ENCODE results near the gene CXCR6.

The CXCR6 gene

DNA sequence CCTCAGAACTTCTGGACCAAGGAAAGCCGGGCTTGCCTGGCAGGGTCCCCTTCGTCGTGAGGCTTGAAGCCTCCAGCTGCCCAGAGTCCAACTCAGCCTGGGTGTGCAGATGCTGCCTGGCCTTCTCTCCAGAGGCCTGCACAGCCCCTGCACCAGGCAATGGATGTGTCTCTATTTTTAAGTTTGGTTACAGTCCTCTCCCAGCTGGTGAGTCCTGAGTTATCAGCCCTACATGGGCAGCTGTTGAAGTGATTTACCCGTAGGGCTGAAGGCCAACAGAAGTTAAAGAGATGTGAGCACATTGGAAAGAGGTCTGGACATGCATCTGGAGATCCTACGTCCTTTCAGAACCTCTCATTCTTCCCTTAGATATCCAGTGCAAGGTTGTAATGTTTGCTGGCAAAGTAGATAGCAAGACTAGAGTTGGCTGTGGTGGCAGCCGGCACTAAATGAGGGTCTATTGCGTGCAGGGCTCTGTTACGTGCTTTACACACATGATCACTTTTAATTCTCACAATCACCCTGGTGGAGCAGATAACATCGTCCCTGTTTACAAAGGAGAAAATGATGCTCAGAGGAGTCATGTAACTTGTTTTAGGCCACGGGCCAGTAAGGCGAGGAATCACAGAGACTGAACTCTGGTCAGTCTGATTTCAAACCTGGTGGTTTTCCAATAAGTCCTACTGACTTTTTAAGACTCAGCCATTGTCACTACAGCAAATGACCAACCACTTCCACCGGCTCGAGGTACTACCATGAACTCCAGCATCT, 42.5 kb downstream of the CXCR6 start:
- no peak overlapping the region for H3K4me3 ChIP-seq
- H3K27me3 ChIP-seq: no peaks in the 10 kb centered on the region
- DNase-seq: no peak
- H3K36me3 ChIP-seq: peaks cover 26 to 41% (median 39%) of the 10 kb centered on the region in 3 donors
- peak overlapping the region; percentile 99 for H3K27ac ChIP-seq
- H3K9me3 ChIP-seq: no peaks in the 10 kb centered on the region
- TF ChIP-seq, protein P1, sequence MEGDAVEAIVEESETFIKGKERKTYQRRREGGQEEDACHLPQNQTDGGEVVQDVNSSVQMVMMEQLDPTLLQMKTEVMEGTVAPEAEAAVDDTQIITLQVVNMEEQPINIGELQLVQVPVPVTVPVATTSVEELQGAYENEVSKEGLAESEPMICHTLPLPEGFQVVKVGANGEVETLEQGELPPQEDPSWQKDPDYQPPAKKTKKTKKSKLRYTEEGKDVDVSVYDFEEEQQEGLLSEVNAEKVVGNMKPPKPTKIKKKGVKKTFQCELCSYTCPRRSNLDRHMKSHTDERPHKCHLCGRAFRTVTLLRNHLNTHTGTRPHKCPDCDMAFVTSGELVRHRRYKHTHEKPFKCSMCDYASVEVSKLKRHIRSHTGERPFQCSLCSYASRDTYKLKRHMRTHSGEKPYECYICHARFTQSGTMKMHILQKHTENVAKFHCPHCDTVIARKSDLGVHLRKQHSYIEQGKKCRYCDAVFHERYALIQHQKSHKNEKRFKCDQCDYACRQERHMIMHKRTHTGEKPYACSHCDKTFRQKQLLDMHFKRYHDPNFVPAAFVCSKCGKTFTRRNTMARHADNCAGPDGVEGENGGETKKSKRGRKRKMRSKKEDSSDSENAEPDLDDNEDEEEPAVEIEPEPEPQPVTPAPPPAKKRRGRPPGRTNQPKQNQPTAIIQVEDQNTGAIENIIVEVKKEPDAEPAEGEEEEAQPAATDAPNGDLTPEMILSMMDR (IDR thresholded peaks at IDR 0.05): no peak
- peaks cover 0 to 91% (median 73%) of the 10 kb centered on the region in 4 donors for H3K4me1 ChIP-seq
- intact Hi-C loops (cut with DNase I; ENCODE audit: low total_unique reads): loop anchor here (10.0 kb wide), 2 partner anchors 391 to 709 kb away; partner anchors contain the start of genes ALS2CL and LIMD1

DNA sequence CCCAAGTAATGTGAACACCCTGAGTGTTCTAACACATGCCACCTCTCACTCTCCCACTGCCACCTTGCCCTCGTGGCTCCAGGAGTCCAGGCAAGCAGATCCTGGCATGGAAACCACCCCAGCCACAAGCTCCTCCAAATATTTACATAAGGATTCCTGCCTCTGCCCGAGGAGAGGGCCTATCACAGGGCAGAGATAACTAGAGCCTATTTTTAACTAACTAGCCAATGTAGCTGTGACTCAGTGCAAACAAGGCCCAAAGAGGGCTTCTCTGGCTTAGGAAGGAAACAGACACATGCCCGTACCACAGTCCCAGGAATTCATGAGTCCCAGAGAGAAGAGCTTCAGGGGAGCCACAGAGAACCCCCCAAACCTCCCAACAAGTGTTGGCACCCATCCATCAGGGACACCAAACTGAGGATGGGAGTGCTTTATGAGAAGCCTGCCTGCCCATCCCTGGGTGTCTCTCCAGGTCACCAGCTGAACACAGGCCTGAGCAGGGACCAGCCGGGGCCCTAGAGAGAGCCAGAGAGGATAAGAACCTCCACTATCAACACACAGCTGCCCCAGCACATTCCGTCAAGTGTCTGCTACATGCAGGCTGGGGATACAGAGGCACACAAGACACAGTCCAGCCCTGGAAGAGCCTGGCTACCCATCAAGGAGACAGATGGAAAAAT, 43.2 kb downstream of the CXCR6 start:
- no peak overlapping the region for H3K4me3 ChIP-seq
- H3K4me1 ChIP-seq: peaks cover 0 to 91% (median 77%) of the 10 kb centered on the region in 4 donors
- TF ChIP-seq, protein P1 (IDR thresholded peaks at IDR 0.05): no peak
- H3K36me3 ChIP-seq: peaks cover 19 to 34% (median 32%) of the 10 kb centered on the region in 3 donors
- H3K9me3 ChIP-seq: no peaks in the 10 kb centered on the region
- peak overlapping the region; percentile 99 for H3K27ac ChIP-seq
- H3K27me3 ChIP-seq: no peaks in the 10 kb centered on the region
- intact Hi-C loops (cut with DNase I; ENCODE audit: low total_unique reads): loop anchor here (10.0 kb wide), 2 partner anchors 392 to 708 kb away; partner anchors contain the start of genes ALS2CL and LIMD1
- DNase-seq: peak; percentile 51 to 82

DNA sequence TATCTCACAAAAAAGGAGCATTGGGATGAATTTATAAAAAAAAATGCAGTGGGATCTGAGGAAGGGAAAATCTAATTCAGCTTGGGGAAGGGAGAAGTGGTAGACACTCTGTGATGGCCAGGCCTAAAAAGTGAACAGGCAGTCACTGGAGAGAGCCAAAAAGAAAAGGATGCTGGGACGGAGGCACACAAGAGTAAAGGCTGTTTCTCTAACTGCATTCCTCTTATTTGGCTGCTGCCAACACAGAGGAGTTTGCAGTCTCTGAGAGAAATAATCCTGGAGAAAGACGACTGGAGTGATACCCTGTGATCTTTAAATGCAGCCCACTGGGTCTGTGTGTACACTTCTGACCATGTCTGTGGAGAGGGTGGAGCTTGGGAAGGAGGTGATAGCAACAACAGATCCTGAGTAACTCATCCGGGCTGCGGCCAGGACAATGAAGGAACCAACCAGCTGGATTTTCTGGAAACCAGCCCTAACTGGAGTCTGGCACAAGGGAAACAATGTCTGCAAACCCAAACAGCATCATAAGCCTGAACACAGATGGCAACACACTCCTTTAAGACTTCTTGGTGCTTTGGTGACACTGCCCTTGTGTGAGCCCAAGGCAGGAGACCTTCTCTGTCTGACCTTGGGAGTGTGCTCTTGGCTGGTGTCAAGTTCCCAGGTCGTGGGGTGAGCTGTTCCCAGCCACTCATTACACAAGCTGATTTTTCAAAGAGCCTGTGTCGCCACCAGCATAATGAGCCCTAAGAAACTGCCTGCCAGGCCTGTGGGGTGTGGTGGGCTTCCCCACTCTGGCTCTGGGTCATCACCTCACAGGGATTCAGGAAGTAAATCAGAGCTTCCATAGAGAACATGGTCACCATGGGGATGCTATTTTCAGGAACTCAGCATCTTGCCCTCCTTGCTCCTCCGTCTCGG, 44.4 kb downstream of the CXCR6 start:
- H3K4me3 ChIP-seq: no peak overlapping the region
- TF ChIP-seq, protein P1 (IDR thresholded peaks at IDR 0.05): no peak
- intact Hi-C loops (cut with DNase I; ENCODE audit: low total_unique reads): loop anchor here (10.0 kb wide), 2 partner anchors 393 to 707 kb away; partner anchors contain the start of genes ALS2CL and LIMD1
- DNase-seq: peak; percentile 68 to 83
- peaks cover 14 to 22% (median 22%) of the 10 kb centered on the region in 3 donors for H3K36me3 ChIP-seq
- peak overlapping the region; percentile 99 for H3K27ac ChIP-seq
- no peaks in the 10 kb centered on the region for H3K27me3 ChIP-seq
- H3K9me3 ChIP-seq: no peaks in the 10 kb centered on the region
- H3K4me1 ChIP-seq: peaks cover 0 to 100% (median 89%) of the 10 kb centered on the region in 4 donors

DNA sequence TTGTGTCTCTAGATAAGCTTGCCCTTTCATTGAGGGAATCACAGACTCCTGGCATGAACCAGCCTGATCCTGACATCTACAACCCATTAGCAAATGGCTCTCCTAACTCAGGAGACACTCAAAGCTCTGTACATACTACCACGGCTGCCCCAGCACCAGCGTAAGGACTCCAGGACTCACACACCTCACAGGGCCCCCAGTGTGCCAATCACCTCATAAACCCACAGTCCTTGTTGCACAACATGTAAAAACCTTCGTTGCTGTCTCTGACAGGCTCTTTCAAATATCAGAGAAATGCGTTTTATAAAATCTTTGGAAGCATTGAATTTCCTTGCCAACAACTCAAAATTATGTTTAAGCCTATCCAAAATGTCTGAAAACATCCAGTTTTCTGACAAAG, 45.1 kb downstream of the CXCR6 start:
- Histone ChIP-seq H3K4me1 (peaks cover 0 to 100% (median 93%) of the 10 kb centered on the region in 4 donors), H3K27ac (peak overlapping the region; percentile 99), H3K4me3 (no peak overlapping the region), H3K27me3 (no peaks in the 10 kb centered on the region), H3K9me3 (no peaks in the 10 kb centered on the region), H3K36me3 (peaks cover 7 to 14% (median 14%) of the 10 kb centered on the region in 3 donors)
- intact Hi-C loops (cut with DNase I; ENCODE audit: low total_unique reads): loop anchor here (10.0 kb wide), 2 partner anchors 394 to 706 kb away; partner anchors contain the start of genes ALS2CL and LIMD1
- no peak for DNase-seq
- TF ChIP-seq, protein P1 (IDR thresholded peaks at IDR 0.05): no peak

DNA sequence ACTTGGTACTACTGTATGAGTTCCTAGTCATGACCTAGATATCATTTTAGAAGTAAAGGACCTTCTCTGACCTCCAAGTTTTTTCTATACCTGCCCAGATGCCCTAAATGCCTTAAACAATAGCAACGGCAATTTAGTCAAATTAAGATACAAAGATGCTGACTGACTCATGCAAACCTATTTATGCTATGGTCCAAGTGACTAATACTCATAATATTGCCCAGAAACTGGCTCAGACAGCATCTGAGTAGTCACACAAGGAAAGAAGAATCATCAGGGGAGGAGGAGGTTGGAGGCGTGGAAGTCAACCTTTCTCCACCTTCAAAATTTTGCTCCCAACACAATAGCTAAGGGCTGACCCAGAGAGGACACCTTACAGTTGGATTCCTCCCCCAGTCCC, 45.5 kb downstream of the CXCR6 start:
- Histone ChIP-seq H3K36me3 (peaks cover 3 to 10% (median 10%) of the 10 kb centered on the region in 3 donors), H3K4me1 (peaks cover 0 to 100% (median 93%) of the 10 kb centered on the region in 4 donors), H3K27me3 (no peaks in the 10 kb centered on the region), H3K9me3 (no peaks in the 10 kb centered on the region), H3K27ac (peak overlapping the region; percentile 99), H3K4me3 (no peak overlapping the region)
- no peak for DNase-seq
- intact Hi-C loops (cut with DNase I; ENCODE audit: low total_unique reads): loop anchor here (10.0 kb wide), 2 partner anchors 394 to 706 kb away; partner anchors contain the start of genes ALS2CL and LIMD1
- TF ChIP-seq, protein P1 (IDR thresholded peaks at IDR 0.05): no peak

Measured in tibial artery (tissue), 4 donors.